ENCODE measurements around the gene RAMP3. TPM values are rescaled to one million over a fixed set of nuclear protein-coding genes. Genes with fewer than 3 reads are reported as not detected.

The RAMP3 gene
- total and polyA plus RNA-seq, 9 of the 15 experiments (the other 6 are each of a cell fraction or from before 2014, with no cell fraction given): not detected

DNA sequence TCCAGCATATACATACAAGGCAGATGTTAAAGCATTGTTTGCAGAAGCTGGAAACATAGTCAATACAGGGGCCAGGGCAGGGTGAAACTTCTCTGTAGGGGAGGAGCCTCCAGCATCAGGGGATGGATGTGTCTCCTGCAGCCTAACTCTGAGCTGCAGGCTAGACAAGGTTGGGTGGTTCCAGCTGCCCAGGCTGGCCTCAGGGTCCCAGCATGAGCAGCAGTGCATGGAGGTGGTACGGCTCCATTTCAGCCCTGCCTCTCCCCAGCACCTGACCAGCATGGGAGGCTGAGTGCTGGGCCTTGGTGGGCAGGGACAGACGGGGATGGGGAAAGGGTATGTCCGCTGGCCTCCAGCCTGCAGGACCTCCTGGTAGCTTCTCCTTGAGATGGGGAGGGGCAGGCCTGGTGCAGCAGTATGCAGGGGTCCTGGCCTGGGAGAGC lies 38.7 kb upstream of the RAMP3 start (continued):
- TF ChIP-seq, protein P1, sequence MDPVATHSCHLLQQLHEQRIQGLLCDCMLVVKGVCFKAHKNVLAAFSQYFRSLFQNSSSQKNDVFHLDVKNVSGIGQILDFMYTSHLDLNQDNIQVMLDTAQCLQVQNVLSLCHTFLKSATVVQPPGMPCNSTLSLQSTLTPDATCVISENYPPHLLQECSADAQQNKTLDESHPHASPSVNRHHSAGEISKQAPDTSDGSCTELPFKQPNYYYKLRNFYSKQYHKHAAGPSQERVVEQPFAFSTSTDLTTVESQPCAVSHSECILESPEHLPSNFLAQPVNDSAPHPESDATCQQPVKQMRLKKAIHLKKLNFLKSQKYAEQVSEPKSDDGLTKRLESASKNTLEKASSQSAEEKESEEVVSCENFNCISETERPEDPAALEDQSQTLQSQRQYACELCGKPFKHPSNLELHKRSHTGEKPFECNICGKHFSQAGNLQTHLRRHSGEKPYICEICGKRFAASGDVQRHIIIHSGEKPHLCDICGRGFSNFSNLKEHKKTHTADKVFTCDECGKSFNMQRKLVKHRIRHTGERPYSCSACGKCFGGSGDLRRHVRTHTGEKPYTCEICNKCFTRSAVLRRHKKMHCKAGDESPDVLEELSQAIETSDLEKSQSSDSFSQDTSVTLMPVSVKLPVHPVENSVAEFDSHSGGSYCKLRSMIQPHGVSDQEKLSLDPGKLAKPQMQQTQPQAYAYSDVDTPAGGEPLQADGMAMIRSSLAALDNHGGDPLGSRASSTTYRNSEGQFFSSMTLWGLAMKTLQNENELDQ (CRISPR knock-in tag; IDR thresholded peaks at IDR 0.05; ENCODE audit: borderline replicate concordance): no peak

DNA sequence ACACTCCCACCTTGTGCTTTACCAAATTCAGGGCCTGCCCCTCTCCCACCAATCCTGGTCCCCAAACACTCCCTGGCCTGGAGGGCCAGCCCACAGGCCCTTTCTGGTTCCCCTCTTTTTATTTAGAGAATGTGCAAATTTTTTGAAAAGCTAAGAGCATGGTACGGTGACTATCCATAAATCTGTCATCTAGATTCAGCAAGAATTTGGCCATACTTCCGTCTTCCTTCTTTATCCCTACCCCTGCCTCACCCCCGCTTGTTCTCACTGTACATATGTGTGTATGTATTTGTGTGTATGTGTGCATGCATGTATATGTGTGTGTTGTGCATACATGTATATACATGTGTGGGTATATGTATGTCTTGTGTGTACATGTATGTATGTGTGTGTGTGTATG lies 38.0 kb upstream of the RAMP3 start:
- ATAC-seq (no peak), FAIRE-seq (no peak), DNase-seq (ENCODE audit: extremely low read depth in 1 of 4, low spot score in 3 of 4) (no peak)
- no peaks in the 10 kb centered on the region for H3K9me3 ChIP-seq (replicated peaks; ENCODE audit: control insufficient read depth, insufficient read depth, low read depth, low read length)
- H3K4me3 ChIP-seq: no peak overlapping the region
- BruUV-seq (replicated peaks): no TSS peak
- H2AFZ ChIP-seq (ENCODE audit: low read depth, low read length): no peak overlapping the region
- H4K20me1 ChIP-seq (replicated peaks; ENCODE audit: control insufficient read depth, insufficient read depth, low read length): no peaks in the 10 kb centered on the region
- POLR2A ChIA-PET: interaction anchor here (0.6 to 1.6 kb wide), 2 partner anchors 108 to 271 kb away, joined by 3 to 4 read pairs; partner anchors contain the start of gene H2AZ2
- peaks cover 0 to 17% of the 10 kb centered on the region in 2 experiments; a peak in 4 of 5 replicates for H3K4me1 ChIP-seq (replicated peaks in 1 of 2; ENCODE audit: control insufficient read depth in 2 of 2, insufficient read depth in 2 of 2, low read length in 2 of 2)
- no peak overlapping the region for H3K27ac ChIP-seq (ENCODE audit: extremely low read depth, low read depth, low read length)
- CTCF ChIA-PET (ENCODE audit: low intra/inter-chr PET ratio): no interaction called here
- H3K27me3 ChIP-seq (ENCODE audit: control insufficient read depth in 2 of 2, insufficient read depth in 2 of 2, low read length in 2 of 2): no peaks in the 10 kb centered on the region
- 45% methylated on average over 3 of the region's 3 CpGs for WGBS (ENCODE audit: insufficient coverage, low coverage, missing lambda C conversion rate)
- in situ Hi-C loops (cut with MboI) (no loop called here), intact Hi-C loops (cut with micrococcal nuclease) (no loop called here)
- peak overlapping the region in 1 of 2 experiments; percentile 15; a peak in 1 of 4 replicates for H3K9ac ChIP-seq (ENCODE audit: insufficient read depth in 1 of 2, low read depth in 2 of 2, low read length in 2 of 2)
- H3K36me3 ChIP-seq (ENCODE audit: control insufficient read depth, insufficient read depth, low read length): no peaks in the 10 kb centered on the region
- no peaks in the 10 kb centered on the region for H3K79me2 ChIP-seq (ENCODE audit: control insufficient read depth, insufficient read depth, low read length)
- H3K4me2 ChIP-seq (ENCODE audit: insufficient read depth, low read length): no peak overlapping the region
- TF ChIP-seq, protein P2, sequence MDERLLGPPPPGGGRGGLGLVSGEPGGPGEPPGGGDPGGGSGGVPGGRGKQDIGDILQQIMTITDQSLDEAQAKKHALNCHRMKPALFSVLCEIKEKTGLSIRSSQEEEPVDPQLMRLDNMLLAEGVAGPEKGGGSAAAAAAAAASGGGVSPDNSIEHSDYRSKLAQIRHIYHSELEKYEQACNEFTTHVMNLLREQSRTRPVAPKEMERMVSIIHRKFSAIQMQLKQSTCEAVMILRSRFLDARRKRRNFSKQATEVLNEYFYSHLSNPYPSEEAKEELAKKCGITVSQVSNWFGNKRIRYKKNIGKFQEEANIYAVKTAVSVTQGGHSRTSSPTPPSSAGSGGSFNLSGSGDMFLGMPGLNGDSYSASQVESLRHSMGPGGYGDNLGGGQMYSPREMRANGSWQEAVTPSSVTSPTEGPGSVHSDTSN (CRISPR knock-in tag; IDR thresholded peaks at IDR 0.05; ENCODE audit: low read depth): no peak
- TF ChIP-seq, protein P2 (tag; conservative IDR thresholded peaks at IDR 0.05; ENCODE audit: low read depth): peak; percentile 76
- TF ChIP-seq, protein P3, sequence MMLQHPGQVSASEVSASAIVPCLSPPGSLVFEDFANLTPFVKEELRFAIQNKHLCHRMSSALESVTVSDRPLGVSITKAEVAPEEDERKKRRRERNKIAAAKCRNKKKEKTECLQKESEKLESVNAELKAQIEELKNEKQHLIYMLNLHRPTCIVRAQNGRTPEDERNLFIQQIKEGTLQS (IDR thresholded peaks at IDR 0.05): no peak
- TF ChIP-seq, protein P3 (CRISPR knock-in tag; conservative IDR thresholded peaks at IDR 0.05): no peak
- TF ChIP-seq MEIS2 (IDR thresholded peaks at IDR 0.05; ENCODE audit: partially characterized antibody): peak; percentile 85
- TF ChIP-seq, protein P4, sequence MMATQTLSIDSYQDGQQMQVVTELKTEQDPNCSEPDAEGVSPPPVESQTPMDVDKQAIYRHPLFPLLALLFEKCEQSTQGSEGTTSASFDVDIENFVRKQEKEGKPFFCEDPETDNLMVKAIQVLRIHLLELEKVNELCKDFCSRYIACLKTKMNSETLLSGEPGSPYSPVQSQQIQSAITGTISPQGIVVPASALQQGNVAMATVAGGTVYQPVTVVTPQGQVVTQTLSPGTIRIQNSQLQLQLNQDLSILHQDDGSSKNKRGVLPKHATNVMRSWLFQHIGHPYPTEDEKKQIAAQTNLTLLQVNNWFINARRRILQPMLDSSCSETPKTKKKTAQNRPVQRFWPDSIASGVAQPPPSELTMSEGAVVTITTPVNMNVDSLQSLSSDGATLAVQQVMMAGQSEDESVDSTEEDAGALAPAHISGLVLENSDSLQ (IDR thresholded peaks at IDR 0.05): 0 out of 2 replicates have a peak, but pooled peaks have one; percentile 11
- H3K9me1 ChIP-seq (ENCODE audit: control insufficient read depth, insufficient read depth, low read length): no peaks in the 10 kb centered on the region
